Tibial nerve (tissue), 3 donors: ENCODE measurements around the gene ING2.
"Not testable (repeated sequence)": the region's sequence is repeated elsewhere in the genome, so short reads cannot be mapped to it uniquely, and the experiment has no call there.

Experiments used
- POLR2A ChIP-seq, 2 donors: fragments of 450-650 bp; IDR thresholded peaks; one replicate each; pipeline ENCODE4 v1.6.1; 2017; ENCODE audit warnings: antibody characterized with exemption in 2 of 2, mild to moderate bottlenecking in 2 of 2, moderate library complexity in 2 of 2
- TF ChIP-seq, protein P1 (sequence below), 5 experiments: fragments of 200-600 bp in 3 of 5; fragments of 450-650 bp in 2 of 5; sonication (generic) in 3 of 5; IDR thresholded peaks; one replicate each; pipeline ENCODE4 v1.5.1; 2016 to 2019; ENCODE audit warnings: antibody characterized with exemption in 5 of 5, mild to moderate bottlenecking in 3 of 5, moderate library complexity in 2 of 5

DNA sequence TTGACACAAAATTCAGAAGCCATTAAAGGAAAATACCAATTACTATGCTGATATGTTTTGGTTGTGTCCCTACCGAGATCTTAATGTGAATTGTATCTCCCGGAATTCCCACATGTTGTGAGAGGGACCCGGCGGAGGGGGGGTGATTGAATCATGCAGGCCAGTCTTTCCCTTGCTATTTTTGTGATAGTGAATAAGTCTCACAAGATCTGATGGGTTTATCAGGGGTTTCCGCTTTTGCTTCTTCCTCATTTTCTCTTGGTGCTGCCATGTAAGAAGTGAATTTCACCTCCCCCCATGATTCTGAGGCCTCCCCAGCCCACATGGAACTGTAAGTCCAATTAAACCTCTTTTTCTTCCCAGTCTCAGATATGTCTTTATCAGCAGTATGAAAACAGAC is 39.0 kb upstream of the ING2 start:
- not testable (repeated sequence) for TF ChIP-seq POLR2A (IDR thresholded peaks at IDR 0.05)
- TF ChIP-seq, protein P1, sequence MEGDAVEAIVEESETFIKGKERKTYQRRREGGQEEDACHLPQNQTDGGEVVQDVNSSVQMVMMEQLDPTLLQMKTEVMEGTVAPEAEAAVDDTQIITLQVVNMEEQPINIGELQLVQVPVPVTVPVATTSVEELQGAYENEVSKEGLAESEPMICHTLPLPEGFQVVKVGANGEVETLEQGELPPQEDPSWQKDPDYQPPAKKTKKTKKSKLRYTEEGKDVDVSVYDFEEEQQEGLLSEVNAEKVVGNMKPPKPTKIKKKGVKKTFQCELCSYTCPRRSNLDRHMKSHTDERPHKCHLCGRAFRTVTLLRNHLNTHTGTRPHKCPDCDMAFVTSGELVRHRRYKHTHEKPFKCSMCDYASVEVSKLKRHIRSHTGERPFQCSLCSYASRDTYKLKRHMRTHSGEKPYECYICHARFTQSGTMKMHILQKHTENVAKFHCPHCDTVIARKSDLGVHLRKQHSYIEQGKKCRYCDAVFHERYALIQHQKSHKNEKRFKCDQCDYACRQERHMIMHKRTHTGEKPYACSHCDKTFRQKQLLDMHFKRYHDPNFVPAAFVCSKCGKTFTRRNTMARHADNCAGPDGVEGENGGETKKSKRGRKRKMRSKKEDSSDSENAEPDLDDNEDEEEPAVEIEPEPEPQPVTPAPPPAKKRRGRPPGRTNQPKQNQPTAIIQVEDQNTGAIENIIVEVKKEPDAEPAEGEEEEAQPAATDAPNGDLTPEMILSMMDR (IDR thresholded peaks at IDR 0.05) = not testable (repeated sequence)
